GM12891 (cell line): ENCODE data around the gene FAM180A.

Source experiments
- DNase-seq: peaks from one replicate; pipeline ENCODE4 v3.0.0; 2011; ENCODE audit warnings: low spot score; ENCODE audit not compliant: insufficient read length
- FAIRE-seq: peaks from 2 replicates; lab custom pipeline; 2011; peaks lifted over from hg19 to GRCh38; lab: Jason Lieb, UNC
- PAX5 ChIP-seq: IDR thresholded peaks from 2 replicates; pipeline ENCODE4 v1.6.1; 2011; ENCODE audit warnings: low read length, moderate library complexity, mild to moderate bottlenecking; ENCODE audit not compliant: insufficient read depth, severe bottlenecking
- POLR2A ChIP-seq: IDR thresholded peaks from 2 replicates; pipeline ENCODE4 v1.6.1; 2011; ENCODE audit warnings: low read depth, low read length, control low read depth
- POLR2AphosphoS5 ChIP-seq: IDR thresholded peaks from 2 replicates; pipeline ENCODE4 v1.6.1; 2011; ENCODE audit warnings: low read depth, low read length, control low read depth
- POU2F2 ChIP-seq: IDR thresholded peaks from 2 replicates; pipeline ENCODE4 v1.6.1; 2011; ENCODE audit warnings: low read depth, mild to moderate bottlenecking, control low read depth, low read length, moderate library complexity
- SPI1 ChIP-seq: IDR thresholded peaks from 2 replicates; pipeline ENCODE4 v1.6.1; 2011; ENCODE audit warnings: low read depth, low read length, control low read depth
- TAF1 ChIP-seq: IDR thresholded peaks from 2 replicates; pipeline ENCODE4 v1.6.1; 2011; ENCODE audit warnings: low read depth, low read length, control low read depth

FAM180A gene

GRCh38 chr7:135687466-135687865, 61.1 kb downstream of the FAM180A start:
- TF ChIP-seq PAX5 (no peak), POLR2AphosphoS5 (no peak), SPI1 (no peak), POU2F2 (no peak), POLR2A (no peak), TAF1 (no peak)
- DNase-seq (no peak), FAIRE-seq (no peak)

DNA sequence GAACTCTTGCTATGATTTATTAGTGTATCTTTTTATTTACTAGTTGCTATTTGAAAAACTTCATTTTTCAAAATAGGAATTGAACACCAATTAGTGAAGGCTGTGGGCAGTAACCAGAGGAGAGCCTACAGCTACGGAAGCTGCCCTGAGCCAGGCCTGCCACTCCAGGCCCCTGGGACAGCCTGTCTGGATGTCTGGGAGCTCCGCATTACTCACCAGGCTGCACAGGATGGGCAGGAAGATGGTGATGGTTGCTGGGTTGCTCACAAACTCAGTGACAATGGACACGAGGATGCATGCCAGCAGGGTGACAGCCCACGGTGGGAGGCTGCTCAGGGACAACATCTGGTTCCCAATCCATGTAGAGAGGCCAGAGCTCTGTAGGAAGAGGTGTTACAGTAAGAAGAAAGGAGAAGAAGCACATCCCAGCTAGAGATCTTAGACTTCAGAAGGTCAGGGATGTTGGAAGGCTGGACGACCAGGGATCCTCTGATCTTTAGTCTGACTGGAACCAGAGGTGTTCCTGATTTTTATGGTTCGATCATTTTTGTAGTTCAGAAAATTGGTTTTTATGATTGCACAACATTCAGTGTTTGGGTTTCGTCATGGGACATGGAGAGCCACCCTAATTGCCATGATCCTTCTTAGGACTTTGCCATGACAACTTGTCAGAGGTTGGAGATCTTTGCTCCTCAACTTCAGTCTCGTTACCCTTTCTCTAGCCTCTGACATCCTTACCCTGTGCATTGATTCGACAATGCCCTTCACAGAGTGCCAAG, 63.1 kb downstream of the FAM180A start:
- TF ChIP-seq TAF1 (no peak), SPI1 (no peak), POLR2A (no peak)

DNA sequence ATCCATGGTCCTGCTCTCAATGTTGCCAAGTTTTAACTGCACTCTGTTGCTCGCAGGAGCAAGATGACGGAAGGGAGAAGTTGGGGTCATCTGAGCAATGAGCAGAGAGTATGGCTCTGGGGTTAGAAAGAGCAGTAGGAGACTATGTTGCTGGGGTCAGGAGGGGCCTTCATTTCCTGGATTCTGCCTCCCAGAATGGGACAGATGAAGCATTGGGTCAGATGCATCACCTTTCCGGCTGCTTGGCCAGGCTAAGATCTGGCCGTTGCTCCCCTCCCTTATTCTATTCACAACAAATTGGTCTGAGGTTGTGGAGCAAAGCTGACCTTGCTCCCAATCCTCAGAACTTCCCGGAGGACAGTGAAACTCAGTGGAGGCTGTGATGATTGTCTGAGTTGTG, 63.9 kb downstream of the FAM180A start:
- TF ChIP-seq SPI1 (no peak), POU2F2 (no peak), TAF1 (no peak), POLR2AphosphoS5 (no peak), PAX5 (no peak), POLR2A (no peak)
- FAIRE-seq (no peak), DNase-seq (no peak)

More for the DNA sequence above, 63.1 kb downstream of the FAM180A start:
- DNase-seq (no peak), FAIRE-seq (no peak)

- FAIRE-seq (no peak), DNase-seq (no peak)
- no peak for TF ChIP-seq SPI1
- TF ChIP-seq PAX5 = no peak
- no peak for TF ChIP-seq POLR2A
- TF ChIP-seq POU2F2 = no peak
- TF ChIP-seq TAF1 = no peak
- TF ChIP-seq POLR2AphosphoS5 = no peak
Observed at GRCh38 chr7:135684136-135684535, 64.5 kb downstream of the FAM180A start.

DNA sequence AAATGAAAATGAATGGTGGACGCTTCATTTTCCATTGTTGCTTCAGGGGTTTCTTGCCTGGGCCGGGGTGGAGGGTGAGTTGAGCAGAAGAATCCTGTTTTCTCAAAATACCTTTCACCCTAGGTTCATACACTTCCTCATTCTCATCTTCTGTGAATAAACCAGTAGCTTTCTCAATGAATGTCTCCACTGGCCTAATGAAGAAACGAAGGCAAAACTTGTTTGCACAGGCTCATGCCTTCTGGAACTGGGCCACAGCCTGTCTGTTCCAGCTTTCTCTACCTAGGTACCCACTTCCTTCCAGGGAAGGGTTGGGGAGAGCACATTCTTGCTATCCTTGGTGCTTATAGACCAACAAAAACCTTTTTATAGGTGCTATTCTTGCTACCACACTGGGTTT, 65.0 kb downstream of the FAM180A start:
- TF ChIP-seq SPI1 (no peak), PAX5 (no peak), POLR2A (no peak), TAF1 (no peak), POU2F2 (no peak), POLR2AphosphoS5 (no peak)
- DNase-seq = no peak
- no peak for FAIRE-seq

DNA sequence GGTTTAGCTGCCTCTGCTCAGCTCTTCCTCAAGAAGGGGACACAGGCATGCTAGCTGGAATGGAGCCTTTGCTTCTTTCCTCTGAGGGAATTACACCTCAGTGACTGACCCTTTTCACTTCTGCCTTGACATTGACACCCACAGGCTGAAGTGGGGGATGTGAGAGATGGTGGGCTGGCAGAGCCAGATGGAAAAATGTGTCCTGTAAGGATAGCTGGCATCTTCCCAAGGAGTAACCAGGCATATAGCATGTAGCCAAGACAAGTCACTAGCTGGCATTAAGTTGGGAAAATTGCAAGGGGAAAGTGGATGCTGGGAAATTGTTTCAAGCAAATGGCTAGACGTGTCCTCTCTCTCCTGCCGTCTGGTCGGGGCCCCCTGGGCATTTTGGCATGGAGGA, 66.4 kb downstream of the FAM180A start:
- no peak for DNase-seq
- FAIRE-seq = no peak

GRCh38 chr7:135681762-135682161, 66.9 kb downstream of the FAM180A start:
- FAIRE-seq (no peak), DNase-seq (no peak)
- TF ChIP-seq POU2F2 = no peak
- no peak for TF ChIP-seq PAX5
- TF ChIP-seq POLR2AphosphoS5 = no peak
- no peak for TF ChIP-seq TAF1
- no peak for TF ChIP-seq POLR2A
- TF ChIP-seq SPI1 = no peak

More for the DNA sequence above, 66.4 kb downstream of the FAM180A start:
- no peak for TF ChIP-seq POLR2A
- no peak for TF ChIP-seq TAF1
- TF ChIP-seq PAX5 = no peak
- no peak for TF ChIP-seq POU2F2
- TF ChIP-seq SPI1 = no peak
- TF ChIP-seq POLR2AphosphoS5 = no peak
